ENCODE data around the gene NSDHL.

Gene NSDHL

GRCh38 chrX:152843852-152844251, 13.0 kb downstream of the NSDHL start:
- no peak for DNase-seq (ENCODE audit: low spot score)
- Histone ChIP-seq H2BK15ac (ENCODE audit: low read length) (no peak overlapping the region), H3K27me3 (ENCODE audit: control insufficient read depth in 3 of 3, insufficient read depth in 3 of 3, low read depth in 1 of 3, low read length in 3 of 3) (peaks cover 0 to 3% (median 0%) of the 10 kb centered on the region in 3 experiments), H3K23ac (ENCODE audit: low read depth, low read length, poor library complexity) (no peak overlapping the region), H3K4me3 (ENCODE audit: low read length in 2 of 2) (no peak overlapping the region), H3K4ac (ENCODE audit: low read length) (no peak overlapping the region), H2BK12ac (ENCODE audit: low read length) (no peak overlapping the region), H3K18ac (ENCODE audit: low read length) (no peak overlapping the region), H2AK5ac (ENCODE audit: low read depth, low read length) (no peak overlapping the region), H2BK120ac (ENCODE audit: low read depth, low read length) (no peak overlapping the region), H2AFZ (ENCODE audit: low read length) (no peak overlapping the region), H3K9ac (ENCODE audit: low read depth, low read length, poor library complexity) (no peak overlapping the region), H2BK5ac (ENCODE audit: low read length) (no peak overlapping the region), H4K8ac (ENCODE audit: low read depth, low read length) (no peak overlapping the region), H3K27ac (replicated peaks; ENCODE audit: low read length) (no peak overlapping the region), H3K14ac (ENCODE audit: low read length) (no peak overlapping the region), H4K91ac (ENCODE audit: low read depth, low read length, poor library complexity) (no peak overlapping the region), H3K4me1 (ENCODE audit: control insufficient read depth in 2 of 2, insufficient read depth in 1 of 2, low read depth in 1 of 2, low read length in 2 of 2) (no peaks in the 10 kb centered on the region), H3K79me1 (ENCODE audit: low read depth, low read length) (peaks cover 7% of the 10 kb centered on the region), H3K4me2 (ENCODE audit: insufficient read depth, low read length, poor library complexity, severe bottlenecking) (no peak overlapping the region), H3K9me3 (replicated peaks in 1 of 2; ENCODE audit: control insufficient read depth in 2 of 2, insufficient read depth in 1 of 2, low read depth in 1 of 2, low read length in 2 of 2) (no peaks in the 10 kb centered on the region), H3K36me3 (replicated peaks in 1 of 2; ENCODE audit: control insufficient read depth in 2 of 2, insufficient read depth in 2 of 2, low read length in 2 of 2) (peaks cover 3 to 60% of the 10 kb centered on the region in 2 donors)
- no CpG with 5 or more reads among the region's 5 CpGs for WGBS, 2 donors (ENCODE audit: extremely low coverage in 2 of 2, insufficient read length in 2 of 2, insufficient replicate concordance in 1 of 2)

- Histone ChIP-seq H2AK5ac (ENCODE audit: low read depth, low read length) (no peak overlapping the region), H3K18ac (ENCODE audit: low read length) (no peak overlapping the region), H3K4me3 (ENCODE audit: low read length in 2 of 2) (no peak overlapping the region), H3K27ac (replicated peaks; ENCODE audit: low read length) (no peak overlapping the region), H2BK5ac (ENCODE audit: low read length) (no peak overlapping the region), H3K4me2 (ENCODE audit: insufficient read depth, low read length, poor library complexity, severe bottlenecking) (no peak overlapping the region), H3K27me3 (ENCODE audit: control insufficient read depth in 3 of 3, insufficient read depth in 3 of 3, low read depth in 1 of 3, low read length in 3 of 3) (peaks cover 0 to 3% (median 0%) of the 10 kb centered on the region in 3 experiments), H4K91ac (ENCODE audit: low read depth, low read length, poor library complexity) (no peak overlapping the region), H2BK120ac (ENCODE audit: low read depth, low read length) (no peak overlapping the region), H3K9ac (ENCODE audit: low read depth, low read length, poor library complexity) (no peak overlapping the region), H3K14ac (ENCODE audit: low read length) (no peak overlapping the region), H2AFZ (ENCODE audit: low read length) (no peak overlapping the region), H3K9me3 (replicated peaks in 1 of 2; ENCODE audit: control insufficient read depth in 2 of 2, insufficient read depth in 1 of 2, low read depth in 1 of 2, low read length in 2 of 2) (no peaks in the 10 kb centered on the region), H3K23ac (ENCODE audit: low read depth, low read length, poor library complexity) (no peak overlapping the region), H3K4me1 (ENCODE audit: control insufficient read depth in 2 of 2, insufficient read depth in 1 of 2, low read depth in 1 of 2, low read length in 2 of 2) (no peaks in the 10 kb centered on the region), H3K36me3 (replicated peaks in 1 of 2; ENCODE audit: control insufficient read depth in 2 of 2, insufficient read depth in 2 of 2, low read length in 2 of 2) (peaks cover 3 to 64% of the 10 kb centered on the region in 2 donors), H4K8ac (ENCODE audit: low read depth, low read length) (no peak overlapping the region), H2BK15ac (ENCODE audit: low read length) (no peak overlapping the region), H3K79me1 (ENCODE audit: low read depth, low read length) (peaks cover 7% of the 10 kb centered on the region), H3K4ac (ENCODE audit: low read length) (no peak overlapping the region), H2BK12ac (ENCODE audit: low read length) (no peak overlapping the region)
- no peak for DNase-seq (ENCODE audit: low spot score)
- no CpG with 5 or more reads among the region's 6 CpGs for WGBS, 2 donors (ENCODE audit: extremely low coverage in 2 of 2, insufficient read length in 2 of 2, insufficient replicate concordance in 1 of 2)
Observed at GRCh38 chrX:152844256-152844655, 13.4 kb downstream of the NSDHL start.

- Histone ChIP-seq H3K27me3 (ENCODE audit: control insufficient read depth in 3 of 3, insufficient read depth in 3 of 3, low read depth in 1 of 3, low read length in 3 of 3) (peaks cover 0 to 5% (median 0%) of the 10 kb centered on the region in 3 experiments), H3K9me3 (replicated peaks in 1 of 2; ENCODE audit: control insufficient read depth in 2 of 2, insufficient read depth in 1 of 2, low read depth in 1 of 2, low read length in 2 of 2) (no peaks in the 10 kb centered on the region), H2BK120ac (ENCODE audit: low read depth, low read length) (no peak overlapping the region), H3K27ac (replicated peaks; ENCODE audit: low read length) (no peak overlapping the region), H3K4me1 (ENCODE audit: control insufficient read depth in 2 of 2, insufficient read depth in 1 of 2, low read depth in 1 of 2, low read length in 2 of 2) (no peaks in the 10 kb centered on the region), H4K91ac (ENCODE audit: low read depth, low read length, poor library complexity) (no peak overlapping the region), H3K9ac (ENCODE audit: low read depth, low read length, poor library complexity) (no peak overlapping the region), H4K8ac (ENCODE audit: low read depth, low read length) (no peak overlapping the region), H2BK12ac (ENCODE audit: low read length) (no peak overlapping the region), H3K4me3 (ENCODE audit: low read length in 2 of 2) (no peak overlapping the region), H2AK5ac (ENCODE audit: low read depth, low read length) (no peak overlapping the region), H2BK15ac (ENCODE audit: low read length) (no peak overlapping the region), H3K23ac (ENCODE audit: low read depth, low read length, poor library complexity) (no peak overlapping the region), H3K36me3 (replicated peaks in 1 of 2; ENCODE audit: control insufficient read depth in 2 of 2, insufficient read depth in 2 of 2, low read length in 2 of 2) (peaks cover 12 to 78% of the 10 kb centered on the region in 2 donors), H2BK5ac (ENCODE audit: low read length) (no peak overlapping the region), H3K4me2 (ENCODE audit: insufficient read depth, low read length, poor library complexity, severe bottlenecking) (no peak overlapping the region), H3K14ac (ENCODE audit: low read length) (no peak overlapping the region), H3K18ac (ENCODE audit: low read length) (no peak overlapping the region), H3K79me1 (ENCODE audit: low read depth, low read length) (peaks cover 7% of the 10 kb centered on the region), H2AFZ (ENCODE audit: low read length) (no peak overlapping the region), H3K4ac (ENCODE audit: low read length) (no peak overlapping the region)
- DNase-seq (ENCODE audit: low spot score), result no peak
- WGBS, 2 donors (ENCODE audit: extremely low coverage in 2 of 2, insufficient read length in 2 of 2, insufficient replicate concordance in 1 of 2), result no CpG with 5 or more reads among the region's 17 CpGs
Observed at GRCh38 chrX:152845618-152846240, 14.9 kb downstream of the NSDHL start.

- no CpG with 5 or more reads among the region's 6 CpGs for WGBS, 2 donors (ENCODE audit: extremely low coverage in 2 of 2, insufficient read length in 2 of 2, insufficient replicate concordance in 1 of 2)
- Histone ChIP-seq H3K27ac (replicated peaks; ENCODE audit: low read length) (no peak overlapping the region), H2BK12ac (ENCODE audit: low read length) (no peak overlapping the region), H2AFZ (ENCODE audit: low read length) (no peak overlapping the region), H2BK5ac (ENCODE audit: low read length) (no peak overlapping the region), H3K36me3 (replicated peaks in 1 of 2; ENCODE audit: control insufficient read depth in 2 of 2, insufficient read depth in 2 of 2, low read length in 2 of 2) (peaks cover 17 to 83% of the 10 kb centered on the region in 2 donors), H3K9me3 (replicated peaks in 1 of 2; ENCODE audit: control insufficient read depth in 2 of 2, insufficient read depth in 1 of 2, low read depth in 1 of 2, low read length in 2 of 2) (no peaks in the 10 kb centered on the region), H3K18ac (ENCODE audit: low read length) (no peak overlapping the region), H2BK15ac (ENCODE audit: low read length) (no peak overlapping the region), H4K91ac (ENCODE audit: low read depth, low read length, poor library complexity) (no peak overlapping the region), H3K27me3 (ENCODE audit: control insufficient read depth in 3 of 3, insufficient read depth in 3 of 3, low read depth in 1 of 3, low read length in 3 of 3) (peaks cover 0 to 5% (median 0%) of the 10 kb centered on the region in 3 experiments), H3K4me2 (ENCODE audit: insufficient read depth, low read length, poor library complexity, severe bottlenecking) (no peak overlapping the region), H3K4me1 (ENCODE audit: control insufficient read depth in 2 of 2, insufficient read depth in 1 of 2, low read depth in 1 of 2, low read length in 2 of 2) (no peaks in the 10 kb centered on the region), H3K9ac (ENCODE audit: low read depth, low read length, poor library complexity) (no peak overlapping the region), H3K14ac (ENCODE audit: low read length) (no peak overlapping the region), H3K23ac (ENCODE audit: low read depth, low read length, poor library complexity) (no peak overlapping the region), H3K79me1 (ENCODE audit: low read depth, low read length) (peaks cover 5% of the 10 kb centered on the region), H3K4me3 (ENCODE audit: low read length in 2 of 2) (no peak overlapping the region), H2AK5ac (ENCODE audit: low read depth, low read length) (no peak overlapping the region), H3K4ac (ENCODE audit: low read length) (no peak overlapping the region), H4K8ac (ENCODE audit: low read depth, low read length) (no peak overlapping the region), H2BK120ac (ENCODE audit: low read depth, low read length) (no peak overlapping the region)
- no peak for DNase-seq (ENCODE audit: low spot score)
Observed at GRCh38 chrX:152847281-152847680, 16.4 kb downstream of the NSDHL start.
